Measurements from ENCODE around the gene IRF2. TPM values are rescaled to one million over a fixed set of nuclear protein-coding genes. Genes with fewer than 3 reads are reported as not detected.

IRF2 gene
- 11.9 and 14.8 TPM in 2 replicates for total RNA-seq (2014; rRNA removed; shearing (Covaris generic))

DNA sequence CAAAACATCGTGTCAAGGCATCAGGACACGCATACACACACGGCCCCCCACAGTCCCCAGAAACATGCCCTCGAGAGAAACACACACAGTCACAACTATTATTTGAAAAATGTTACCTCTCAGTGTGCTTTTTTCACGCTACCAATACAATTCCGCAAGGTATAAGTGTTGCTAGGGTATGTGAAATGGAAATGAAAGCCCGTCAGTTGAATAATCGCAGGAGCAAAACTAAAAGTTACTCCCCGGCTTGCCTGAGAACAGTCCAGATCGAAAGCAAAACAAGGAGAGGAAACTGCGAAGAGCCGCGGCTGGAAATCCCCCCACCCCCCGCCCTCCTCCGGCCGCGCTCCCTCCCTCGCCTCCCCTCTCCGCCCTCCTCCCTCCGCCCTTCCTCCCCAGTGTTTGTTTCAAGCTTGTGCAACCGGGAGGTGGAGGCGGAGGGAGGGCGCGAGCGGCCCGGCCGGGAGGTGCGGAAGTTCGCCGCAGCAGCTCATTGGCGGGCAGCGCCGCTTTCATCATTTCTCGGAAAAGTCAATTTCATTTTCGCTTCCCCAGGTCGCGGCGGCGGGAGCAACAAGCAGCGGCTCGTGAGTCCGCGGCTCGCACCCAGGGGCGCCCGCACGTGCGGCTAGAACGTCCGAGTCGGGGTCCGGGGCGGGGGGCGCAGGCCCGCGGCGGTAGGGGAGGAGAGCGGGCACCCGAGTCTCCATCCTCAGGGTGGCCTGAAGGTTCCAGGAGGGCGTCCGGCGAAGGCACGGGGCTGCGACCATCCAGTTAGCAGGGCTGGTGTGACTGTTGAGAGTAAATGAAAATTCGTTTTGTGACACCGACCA lies at the start of gene IRF2:
Gene IRF2 (minus strand): TSS at position 288 of the 833 bp plus-strand sequence. CDS start 45,486 bp downstream, outside the sequence.
- peak within 1 kb of the TSS; percentile 77 for H3K4me3 ChIP-seq (ENCODE audit: insufficient read depth, low read depth, low read length)
- peak; percentile 98 for DNase-seq
- H3K36me3 ChIP-seq (replicated peaks; ENCODE audit: control insufficient read depth, insufficient read depth, low read length), result no peaks in the 10 kb centered on the region
- no peaks in the 10 kb centered on the region for H3K27me3 ChIP-seq (ENCODE audit: control insufficient read depth, insufficient read depth, low read length)

DNA sequence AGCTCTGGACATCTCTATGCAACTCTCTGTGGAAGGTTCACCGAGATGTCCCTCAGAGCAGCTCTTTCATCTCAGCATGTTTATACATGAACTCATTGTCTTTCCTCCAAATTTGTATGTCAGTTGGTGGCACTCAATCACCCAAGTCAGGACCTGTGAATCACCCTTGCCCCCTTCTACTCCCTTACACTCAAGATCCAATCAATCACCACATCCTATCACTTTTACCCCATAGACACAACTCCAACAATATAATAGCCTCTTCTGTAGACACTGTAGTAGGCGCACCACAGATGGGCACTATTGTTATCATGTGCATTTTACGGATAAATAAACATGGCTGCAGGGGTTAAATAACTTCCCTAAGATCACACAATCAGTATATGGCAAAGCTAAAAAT lies 41.3 kb upstream of the IRF2 start:
- Histone ChIP-seq H3K36me3 (replicated peaks; ENCODE audit: control insufficient read depth, insufficient read depth, low read length) (no peaks in the 10 kb centered on the region), H3K4me3 (ENCODE audit: insufficient read depth, low read depth, low read length) (no peak overlapping the region), H3K27me3 (ENCODE audit: control insufficient read depth, insufficient read depth, low read length) (no peaks in the 10 kb centered on the region)
- no peak for DNase-seq

DNA sequence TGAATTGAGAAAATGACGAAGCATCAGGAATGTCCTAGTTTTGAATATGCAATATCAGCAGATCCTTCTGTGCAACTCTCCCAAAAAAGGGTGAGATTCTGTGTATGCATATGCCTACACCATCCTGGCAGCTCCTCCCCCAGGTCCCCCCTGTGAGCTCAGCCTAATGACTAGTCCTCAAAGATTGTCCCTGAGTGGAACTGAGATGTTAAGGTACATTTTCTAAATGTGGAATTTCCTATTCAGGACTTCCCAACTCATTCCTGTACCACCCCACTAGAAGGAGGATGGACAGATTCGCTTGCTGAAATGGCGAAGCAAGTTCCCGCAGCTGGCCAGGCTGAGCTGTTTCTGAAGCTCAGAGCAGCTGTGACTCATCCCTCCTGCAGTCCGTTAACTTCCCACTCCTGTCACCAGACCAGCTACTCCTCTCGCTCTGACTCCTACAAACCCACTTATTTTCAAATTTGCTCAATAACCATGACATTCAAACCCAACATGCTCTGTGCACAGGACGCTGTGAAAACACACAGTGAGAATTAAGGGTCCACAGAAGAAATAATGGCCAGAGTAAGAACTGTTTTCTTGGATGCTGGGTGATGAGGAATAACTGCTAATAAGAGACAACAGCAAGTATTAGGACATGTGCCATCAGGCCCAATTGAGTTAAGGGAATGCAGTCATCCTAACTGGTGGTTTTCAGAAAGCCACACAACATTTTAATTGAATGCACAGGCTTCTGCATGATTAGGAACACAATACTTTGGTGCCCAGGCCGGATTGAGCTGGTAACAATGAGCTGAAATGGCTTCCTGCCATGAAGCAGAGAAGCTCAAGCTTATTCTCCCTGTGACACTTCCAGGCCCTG lies 40.0 kb upstream of the IRF2 start:
- H3K27me3 ChIP-seq (ENCODE audit: control insufficient read depth, insufficient read depth, low read length), result no peaks in the 10 kb centered on the region
- no peaks in the 10 kb centered on the region for H3K36me3 ChIP-seq (replicated peaks; ENCODE audit: control insufficient read depth, insufficient read depth, low read length)
- no peak for DNase-seq
- no peak overlapping the region for H3K4me3 ChIP-seq (ENCODE audit: insufficient read depth, low read depth, low read length)

DNA sequence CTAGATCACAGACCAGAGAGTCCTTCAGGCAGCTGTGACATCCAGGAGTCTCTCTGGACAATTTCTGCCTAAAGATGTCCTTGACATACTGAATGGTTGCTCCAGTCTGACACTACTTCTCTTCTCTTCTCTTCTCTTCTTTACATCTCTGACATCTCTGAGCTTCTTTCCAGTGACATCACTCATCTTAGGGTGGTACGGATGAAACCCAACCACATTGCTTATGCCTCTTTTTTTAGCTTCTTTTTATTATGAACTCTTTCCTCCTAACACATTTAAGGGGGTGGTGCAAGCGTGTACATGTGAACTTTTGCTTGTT lies 39.4 kb upstream of the IRF2 start:
- no peaks in the 10 kb centered on the region for H3K36me3 ChIP-seq (replicated peaks; ENCODE audit: control insufficient read depth, insufficient read depth, low read length)
- no peak for DNase-seq
- no peaks in the 10 kb centered on the region for H3K27me3 ChIP-seq (ENCODE audit: control insufficient read depth, insufficient read depth, low read length)
- no peak overlapping the region for H3K4me3 ChIP-seq (ENCODE audit: insufficient read depth, low read depth, low read length)

DNA sequence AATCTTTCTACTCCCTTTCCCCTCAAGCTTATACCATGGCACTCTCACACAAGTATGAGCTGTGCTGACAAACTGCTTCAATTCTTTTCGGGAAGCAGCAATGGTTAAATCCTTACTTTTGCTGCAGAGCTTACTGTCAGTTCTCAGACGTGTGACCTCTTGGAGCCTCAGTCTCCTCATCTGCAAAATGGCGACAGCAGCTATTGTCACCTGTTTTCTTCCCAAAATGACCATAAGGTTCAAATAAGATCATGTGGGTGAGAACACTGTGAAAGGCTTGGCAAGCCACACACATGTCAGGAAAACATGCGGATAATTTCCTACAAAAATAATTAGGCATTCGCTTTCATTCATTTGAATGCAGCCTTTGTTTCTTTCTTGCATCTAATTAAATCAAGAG lies 36.8 kb upstream of the IRF2 start:
- no peaks in the 10 kb centered on the region for H3K27me3 ChIP-seq (ENCODE audit: control insufficient read depth, insufficient read depth, low read length)
- DNase-seq, result no peak

DNA sequence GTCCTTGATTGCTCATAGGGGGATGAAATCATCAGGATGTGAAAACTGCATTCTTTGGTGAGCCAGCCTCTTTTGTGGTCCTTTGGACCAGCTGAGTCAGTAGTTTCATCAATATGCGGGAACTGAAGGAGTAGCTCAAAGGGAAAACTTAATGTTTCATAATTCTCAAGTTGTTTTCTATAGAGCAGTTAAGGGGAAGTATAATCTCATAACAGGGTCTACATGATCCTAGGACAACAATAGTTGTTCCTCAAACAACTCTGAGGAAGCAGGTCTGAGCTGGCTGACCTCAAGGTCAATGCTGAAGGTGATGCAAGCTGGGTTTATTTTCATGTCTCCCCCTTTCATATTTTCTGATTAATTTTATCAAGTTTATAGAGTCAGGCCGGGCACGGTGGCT lies 36.1 kb upstream of the IRF2 start:
- no peak overlapping the region for H3K4me3 ChIP-seq (ENCODE audit: insufficient read depth, low read depth, low read length)
- no peak for DNase-seq
- H3K27me3 ChIP-seq (ENCODE audit: control insufficient read depth, insufficient read depth, low read length), result no peaks in the 10 kb centered on the region
- H3K36me3 ChIP-seq (replicated peaks; ENCODE audit: control insufficient read depth, insufficient read depth, low read length), result no peaks in the 10 kb centered on the region

More for the DNA sequence above, 36.8 kb upstream of the IRF2 start:
- no peak overlapping the region for H3K4me3 ChIP-seq (ENCODE audit: insufficient read depth, low read depth, low read length)
- no peaks in the 10 kb centered on the region for H3K36me3 ChIP-seq (replicated peaks; ENCODE audit: control insufficient read depth, insufficient read depth, low read length)

DNA sequence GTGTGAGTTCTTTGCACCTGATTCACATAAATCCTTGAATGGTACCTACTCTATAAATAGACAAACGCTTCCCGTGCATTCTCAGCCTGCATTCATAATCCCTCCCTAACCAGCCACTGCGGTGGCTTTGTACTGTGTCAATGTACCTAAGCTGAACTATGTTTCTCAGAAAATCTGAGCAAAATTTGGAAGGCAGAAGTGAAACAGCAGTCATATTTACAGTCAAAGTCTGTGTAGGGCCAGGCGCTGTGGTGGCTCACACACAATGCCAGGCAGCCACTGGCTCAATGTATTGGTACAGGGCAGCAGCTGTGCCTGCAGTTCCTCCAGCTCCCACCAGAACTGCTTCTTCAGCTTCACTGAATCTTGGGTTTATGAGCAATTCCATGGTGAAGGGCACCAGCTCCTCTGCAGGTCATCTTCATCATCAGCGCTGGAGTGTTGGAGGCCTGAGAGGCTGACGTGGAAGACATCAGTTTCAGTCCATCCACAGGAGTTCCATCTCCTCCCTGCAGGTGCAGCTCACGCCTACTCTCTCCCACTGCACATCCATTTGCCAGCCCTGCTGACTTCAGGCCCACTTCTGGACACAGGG lies 32.3 kb upstream of the IRF2 start:
- H3K4me3 ChIP-seq (ENCODE audit: insufficient read depth, low read depth, low read length), result no peak overlapping the region
- peak; percentile 57 for DNase-seq
- no peaks in the 10 kb centered on the region for H3K27me3 ChIP-seq (ENCODE audit: control insufficient read depth, insufficient read depth, low read length)
- no peaks in the 10 kb centered on the region for H3K36me3 ChIP-seq (replicated peaks; ENCODE audit: control insufficient read depth, insufficient read depth, low read length)

DNA sequence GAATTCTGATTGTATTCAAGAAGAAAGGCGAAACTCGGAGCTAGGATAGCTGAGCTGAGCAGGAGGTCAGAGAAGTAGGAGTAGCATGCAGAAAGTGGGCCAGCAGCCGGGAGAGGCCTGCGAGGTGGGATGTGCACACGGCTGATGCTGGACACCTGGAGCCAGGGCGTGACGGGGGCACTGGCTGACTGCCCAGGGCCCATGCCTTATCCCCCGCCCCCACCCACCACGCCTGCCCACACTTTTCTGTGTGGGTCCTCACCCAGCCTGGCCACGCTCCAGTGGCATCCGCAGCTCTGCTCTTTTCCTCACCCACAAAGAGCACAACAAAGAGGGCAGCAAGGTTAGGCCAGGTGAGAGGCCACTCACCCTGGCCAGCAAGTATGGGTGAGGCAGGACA lies 30.0 kb upstream of the IRF2 start:
- H3K4me3 ChIP-seq (ENCODE audit: insufficient read depth, low read depth, low read length), result no peak overlapping the region
- no peak for DNase-seq
- no peaks in the 10 kb centered on the region for H3K27me3 ChIP-seq (ENCODE audit: control insufficient read depth, insufficient read depth, low read length)
- no peaks in the 10 kb centered on the region for H3K36me3 ChIP-seq (replicated peaks; ENCODE audit: control insufficient read depth, insufficient read depth, low read length)

DNA sequence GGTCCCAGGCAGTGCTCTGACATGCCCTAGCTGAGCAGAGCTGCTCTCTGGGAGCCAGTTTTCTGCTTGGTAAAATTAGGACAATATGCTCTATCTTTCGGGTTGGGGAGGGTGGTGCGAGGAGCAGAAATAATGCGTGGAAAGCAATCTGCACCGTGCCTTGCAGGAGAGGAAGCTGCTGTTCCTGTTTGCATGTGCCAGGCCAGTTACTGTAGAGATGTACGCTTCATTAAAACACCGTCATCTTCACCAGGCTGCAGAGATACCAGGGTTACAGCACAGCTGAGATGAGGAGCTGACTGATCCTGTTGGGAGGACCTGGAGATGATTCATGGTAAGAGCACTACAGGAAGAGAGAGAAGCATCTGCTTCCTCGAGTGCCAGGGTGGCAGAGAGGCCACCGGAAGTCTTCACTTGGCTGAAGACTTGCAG lies 29.5 kb upstream of the IRF2 start:
- no peak for DNase-seq
- Histone ChIP-seq H3K27me3 (ENCODE audit: control insufficient read depth, insufficient read depth, low read length) (no peaks in the 10 kb centered on the region), H3K36me3 (replicated peaks; ENCODE audit: control insufficient read depth, insufficient read depth, low read length) (no peaks in the 10 kb centered on the region), H3K4me3 (ENCODE audit: insufficient read depth, low read depth, low read length) (no peak overlapping the region)

DNA sequence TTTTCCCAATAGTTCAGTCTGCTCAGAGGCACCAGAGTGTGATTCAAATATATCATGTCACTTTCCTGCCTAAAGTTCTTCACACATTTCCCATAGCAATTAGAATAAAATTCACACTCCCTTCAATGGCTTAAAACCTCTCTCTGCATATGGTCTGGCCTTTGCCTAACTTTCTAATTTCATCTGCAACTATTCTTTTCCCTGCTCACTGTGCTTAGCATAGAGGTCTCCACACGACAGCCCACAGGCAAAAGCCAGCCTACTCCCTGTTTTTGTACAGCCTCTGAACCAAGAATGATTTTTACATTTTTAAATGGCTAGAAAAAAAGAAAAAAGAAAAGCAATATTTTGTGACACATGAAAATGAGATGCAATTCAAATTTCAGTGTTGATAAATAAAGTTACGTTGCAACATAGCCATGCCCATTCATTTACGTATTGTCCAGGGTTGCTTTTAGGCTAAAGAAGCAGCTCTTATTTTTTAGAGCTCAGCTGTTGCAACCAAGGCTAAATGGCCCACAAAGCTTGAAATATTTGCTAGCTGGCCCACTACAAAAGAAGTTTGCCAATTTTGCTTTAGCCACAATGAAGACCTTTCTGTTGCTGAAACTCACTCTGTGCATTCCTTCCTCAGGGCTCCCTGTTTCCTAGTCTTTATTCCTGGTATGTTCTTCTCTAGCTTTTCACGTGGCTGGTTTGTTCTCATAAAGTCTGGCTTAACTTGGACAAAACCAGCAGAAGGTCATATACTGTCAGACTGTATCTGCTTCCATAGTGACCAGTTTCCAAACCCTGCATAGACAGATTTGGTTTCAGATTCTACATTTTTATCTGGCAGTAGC lies 26.6 kb upstream of the IRF2 start:
- DNase-seq, result no peak
- Histone ChIP-seq H3K4me3 (ENCODE audit: insufficient read depth, low read depth, low read length) (no peak overlapping the region), H3K36me3 (replicated peaks; ENCODE audit: control insufficient read depth, insufficient read depth, low read length) (no peaks in the 10 kb centered on the region), H3K27me3 (ENCODE audit: control insufficient read depth, insufficient read depth, low read length) (no peaks in the 10 kb centered on the region)

DNA sequence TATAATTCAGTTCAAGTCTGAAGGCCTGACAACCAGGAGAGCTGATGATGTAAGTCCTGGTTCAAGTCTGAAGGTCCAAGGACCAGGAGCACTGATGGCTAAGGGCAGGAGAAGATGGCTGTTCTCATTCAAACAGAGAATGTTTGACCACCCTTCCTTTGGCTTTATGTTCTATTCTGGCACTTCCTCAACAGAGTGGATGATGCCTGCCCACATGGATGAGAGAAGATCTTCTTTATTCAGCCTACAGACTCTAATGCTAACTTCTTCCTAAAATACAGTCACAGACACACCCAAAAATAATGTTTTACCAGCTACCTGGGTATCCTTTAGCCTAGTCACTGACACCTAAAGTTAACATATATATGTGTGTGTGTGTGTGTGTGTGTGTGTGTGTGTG lies 25.6 kb upstream of the IRF2 start:
- Histone ChIP-seq H3K4me3 (ENCODE audit: insufficient read depth, low read depth, low read length) (no peak overlapping the region), H3K27me3 (ENCODE audit: control insufficient read depth, insufficient read depth, low read length) (no peaks in the 10 kb centered on the region), H3K36me3 (replicated peaks; ENCODE audit: control insufficient read depth, insufficient read depth, low read length) (no peaks in the 10 kb centered on the region)
- DNase-seq, result no peak

DNA sequence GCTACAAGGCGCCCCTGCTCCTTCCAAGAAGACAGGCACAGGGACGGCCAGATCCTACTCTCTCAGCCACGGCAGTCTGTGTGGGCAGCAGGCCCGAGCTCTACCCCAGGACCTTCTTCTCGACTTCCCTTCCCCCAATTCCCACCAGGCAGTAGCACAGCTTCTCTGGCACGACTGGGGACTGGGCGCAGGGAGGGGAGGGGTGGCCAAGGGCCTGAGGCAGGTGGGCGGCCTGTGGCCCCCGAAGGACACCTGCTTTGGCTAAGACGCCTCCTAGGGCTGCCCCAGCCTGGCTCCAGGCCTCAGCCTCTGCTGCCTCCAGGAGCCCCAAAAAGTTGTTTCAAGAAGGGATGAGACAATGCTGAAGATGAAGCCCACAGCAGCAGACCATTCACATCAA lies 24.2 kb upstream of the IRF2 start:
- no peak overlapping the region for H3K4me3 ChIP-seq (ENCODE audit: insufficient read depth, low read depth, low read length)
- DNase-seq, result no peak
- no peaks in the 10 kb centered on the region for H3K27me3 ChIP-seq (ENCODE audit: control insufficient read depth, insufficient read depth, low read length)
- no peaks in the 10 kb centered on the region for H3K36me3 ChIP-seq (replicated peaks; ENCODE audit: control insufficient read depth, insufficient read depth, low read length)

DNA sequence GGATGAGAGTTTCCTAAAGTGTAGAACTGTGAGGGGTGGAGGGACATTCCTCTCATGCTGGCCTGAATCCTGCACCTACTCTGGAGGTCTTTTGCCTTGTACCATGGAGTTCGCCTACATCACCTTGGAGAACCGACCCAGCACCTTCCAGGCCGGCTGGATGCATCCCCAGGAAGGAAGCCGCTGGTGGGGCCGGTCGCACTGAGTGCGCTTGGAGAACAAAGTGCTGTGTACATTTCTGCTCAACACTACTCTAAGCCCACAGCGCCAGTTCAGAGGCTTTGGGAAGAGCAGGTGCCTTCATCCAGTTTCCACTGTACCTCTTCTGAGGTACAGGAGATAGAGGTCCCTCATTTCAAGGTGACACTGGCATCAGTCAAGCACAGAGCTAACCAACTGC lies 15.4 kb upstream of the IRF2 start:
- H3K27me3 ChIP-seq (ENCODE audit: control insufficient read depth, insufficient read depth, low read length), result no peaks in the 10 kb centered on the region

DNA sequence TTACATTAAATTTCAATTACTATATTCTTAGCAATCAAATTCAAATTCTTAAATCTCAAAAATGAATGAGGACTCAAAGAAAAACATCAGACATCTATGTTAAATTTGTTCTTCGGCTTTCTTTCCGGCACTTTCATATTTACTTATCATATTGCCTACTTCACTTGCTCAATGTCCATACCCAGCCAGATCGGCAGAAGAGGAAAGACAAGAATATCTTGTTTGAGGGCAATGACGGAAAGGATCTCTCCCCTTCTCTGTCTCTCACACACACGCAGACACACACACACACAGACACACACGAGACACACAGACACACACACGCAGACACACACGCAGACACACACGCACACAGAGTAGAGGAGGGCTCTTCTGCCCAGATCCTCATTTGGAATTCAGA lies 13.2 kb upstream of the IRF2 start:
- H3K36me3 ChIP-seq (replicated peaks; ENCODE audit: control insufficient read depth, insufficient read depth, low read length), result no peaks in the 10 kb centered on the region
- DNase-seq, result no peak
- no peaks in the 10 kb centered on the region for H3K27me3 ChIP-seq (ENCODE audit: control insufficient read depth, insufficient read depth, low read length)
- no peak overlapping the region for H3K4me3 ChIP-seq (ENCODE audit: insufficient read depth, low read depth, low read length)

More for the DNA sequence above, 15.4 kb upstream of the IRF2 start:
- Histone ChIP-seq H3K36me3 (replicated peaks; ENCODE audit: control insufficient read depth, insufficient read depth, low read length) (no peaks in the 10 kb centered on the region), H3K4me3 (ENCODE audit: insufficient read depth, low read depth, low read length) (no peak overlapping the region)
- no peak for DNase-seq

Measured in H7 (cell line).